Rectal smooth muscle tissue (tissue), 1 donor: ENCODE measurements around the gene CYSRT1.

Source experiments
- H3K27ac ChIP-seq: one replicate; pipeline ENCODE4 v1.7.0; 2013; ENCODE audit warnings: low read depth, low read length, inconsistent platforms
- H3K27me3 ChIP-seq: one replicate; pipeline ENCODE4 v1.7.0; 2013; ENCODE audit warnings: low read length; ENCODE audit not compliant: control insufficient read depth, insufficient read depth
- H3K36me3 ChIP-seq: one replicate; pipeline ENCODE4 v1.7.0; 2013; ENCODE audit warnings: low read length; ENCODE audit not compliant: control insufficient read depth, insufficient read depth
- H3K4me1 ChIP-seq: one replicate; pipeline ENCODE4 v1.7.0; 2013; ENCODE audit warnings: low read length; ENCODE audit not compliant: control insufficient read depth, insufficient read depth
- H3K4me3 ChIP-seq: one replicate; pipeline ENCODE4 v1.7.0; 2013; ENCODE audit warnings: low read length
- H3K9ac ChIP-seq: one replicate; pipeline ENCODE4 v1.7.0; 2013; ENCODE audit warnings: low read length

CYSRT1 gene

GRCh38 chr9:137275203-137275587, 50.2 kb downstream of the CYSRT1 start:
- H3K4me3 ChIP-seq: no peak overlapping the region
- no peak overlapping the region for H3K9ac ChIP-seq
- H3K4me1 ChIP-seq: peaks cover 5% of the 10 kb centered on the region
- no peak overlapping the region for H3K27ac ChIP-seq
- H3K27me3 ChIP-seq: no peaks in the 10 kb centered on the region
- peaks cover 22% of the 10 kb centered on the region for H3K36me3 ChIP-seq
